Measurements from ENCODE around the gene SV2B. TPM values are rescaled to one million over a fixed set of nuclear protein-coding genes. Genes with fewer than 3 reads are reported as not detected.

Gene SV2B
- total RNA-seq, 1 experiment from 2014 or later: 3.9 TPM

DNA sequence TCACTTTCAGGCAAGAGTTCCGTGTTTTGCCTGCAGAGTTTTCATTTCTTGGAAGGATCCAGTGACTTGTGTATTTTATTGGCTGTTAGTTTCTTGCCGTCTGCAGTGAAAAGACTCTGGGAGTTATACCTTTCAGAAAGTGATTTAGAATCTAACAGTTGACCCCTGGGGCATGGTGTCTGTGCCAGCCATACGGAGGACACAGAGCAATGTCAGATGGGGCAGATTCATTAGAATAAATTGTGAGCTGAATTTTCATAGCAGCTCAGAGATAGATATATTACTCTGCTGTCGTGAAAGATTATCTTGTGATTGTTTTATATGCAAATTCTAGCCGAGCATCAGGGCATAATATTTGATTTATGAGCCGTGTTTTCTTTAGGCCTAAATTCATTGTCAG lies 131.6 kb downstream of the SV2B start:
- no peaks in the 10 kb centered on the region for H3K9me3 ChIP-seq (ENCODE audit: low read depth, low read length, poor library complexity, severe bottlenecking)
- H3K4me1 ChIP-seq (ENCODE audit: insufficient read depth, low read length, poor library complexity, severe bottlenecking): no peaks in the 10 kb centered on the region
- TF ChIP-seq, protein P1, sequence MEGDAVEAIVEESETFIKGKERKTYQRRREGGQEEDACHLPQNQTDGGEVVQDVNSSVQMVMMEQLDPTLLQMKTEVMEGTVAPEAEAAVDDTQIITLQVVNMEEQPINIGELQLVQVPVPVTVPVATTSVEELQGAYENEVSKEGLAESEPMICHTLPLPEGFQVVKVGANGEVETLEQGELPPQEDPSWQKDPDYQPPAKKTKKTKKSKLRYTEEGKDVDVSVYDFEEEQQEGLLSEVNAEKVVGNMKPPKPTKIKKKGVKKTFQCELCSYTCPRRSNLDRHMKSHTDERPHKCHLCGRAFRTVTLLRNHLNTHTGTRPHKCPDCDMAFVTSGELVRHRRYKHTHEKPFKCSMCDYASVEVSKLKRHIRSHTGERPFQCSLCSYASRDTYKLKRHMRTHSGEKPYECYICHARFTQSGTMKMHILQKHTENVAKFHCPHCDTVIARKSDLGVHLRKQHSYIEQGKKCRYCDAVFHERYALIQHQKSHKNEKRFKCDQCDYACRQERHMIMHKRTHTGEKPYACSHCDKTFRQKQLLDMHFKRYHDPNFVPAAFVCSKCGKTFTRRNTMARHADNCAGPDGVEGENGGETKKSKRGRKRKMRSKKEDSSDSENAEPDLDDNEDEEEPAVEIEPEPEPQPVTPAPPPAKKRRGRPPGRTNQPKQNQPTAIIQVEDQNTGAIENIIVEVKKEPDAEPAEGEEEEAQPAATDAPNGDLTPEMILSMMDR (conservative IDR thresholded peaks at IDR 0.05; ENCODE audit: low read depth, low read length): no peak
- TF ChIP-seq EZH2 (IDR thresholded peaks at IDR 0.05; ENCODE audit: borderline replicate concordance, low read depth, low read length, poor library complexity, severe bottlenecking): no peak
- no TSS peak for BruUV-seq (replicated peaks)
- H3K4me3 ChIP-seq (ENCODE audit: low read depth, low read length, poor library complexity, severe bottlenecking): no peak overlapping the region
- no peaks in the 10 kb centered on the region for H3K36me3 ChIP-seq (ENCODE audit: insufficient read depth, low read length, poor library complexity, severe bottlenecking)
- no peak for DNase-seq (ENCODE audit: low spot score)
- ChIA-PET CTCF (no interaction called here), POLR2A (ENCODE audit: low non-redundant PET) (no interaction called here)
- intact Hi-C loops (cut with micrococcal nuclease; ENCODE audit: unreplicated experiment): no loop called here
- no peaks in the 10 kb centered on the region for H3K27me3 ChIP-seq (replicated peaks; ENCODE audit: insufficient read depth, low read depth, low read length, poor library complexity)
- no peak overlapping the region for H3K27ac ChIP-seq (ENCODE audit: low read depth, low read length, poor library complexity, severe bottlenecking)

DNA sequence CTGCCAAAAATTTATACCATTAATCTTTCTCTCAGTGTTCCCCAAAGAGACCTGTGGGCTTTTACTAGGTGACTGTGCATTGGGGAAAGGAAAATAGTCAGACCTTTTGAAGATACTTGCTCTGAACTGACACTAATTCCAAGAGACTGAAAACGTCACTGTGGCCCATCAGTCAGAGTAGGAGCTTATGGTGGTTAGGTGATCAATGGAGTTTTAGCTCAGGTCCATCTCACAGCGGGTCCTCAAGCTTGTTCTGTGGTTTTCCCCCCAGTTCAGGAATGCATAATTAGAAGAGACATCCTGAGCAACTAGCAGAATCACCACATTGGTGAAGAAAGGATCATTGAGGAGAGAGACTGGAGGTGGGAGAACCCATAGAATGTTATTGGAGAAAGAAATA lies 134.7 kb downstream of the SV2B start:
- intact Hi-C loops (cut with micrococcal nuclease; ENCODE audit: unreplicated experiment): no loop called here
- Histone ChIP-seq H3K4me3 (ENCODE audit: low read depth, low read length, poor library complexity, severe bottlenecking) (no peak overlapping the region), H3K27ac (ENCODE audit: low read depth, low read length, poor library complexity, severe bottlenecking) (no peak overlapping the region), H3K9me3 (ENCODE audit: low read depth, low read length, poor library complexity, severe bottlenecking) (no peaks in the 10 kb centered on the region), H3K4me1 (ENCODE audit: insufficient read depth, low read length, poor library complexity, severe bottlenecking) (no peaks in the 10 kb centered on the region), H3K27me3 (replicated peaks; ENCODE audit: insufficient read depth, low read depth, low read length, poor library complexity) (no peaks in the 10 kb centered on the region), H3K36me3 (ENCODE audit: insufficient read depth, low read length, poor library complexity, severe bottlenecking) (no peaks in the 10 kb centered on the region)
- CTCF ChIA-PET: no interaction called here
- no peak for DNase-seq (ENCODE audit: low spot score)
- no peak for TF ChIP-seq EZH2 (IDR thresholded peaks at IDR 0.05; ENCODE audit: borderline replicate concordance, low read depth, low read length, poor library complexity, severe bottlenecking)
- TF ChIP-seq, protein P1 (conservative IDR thresholded peaks at IDR 0.05; ENCODE audit: low read depth, low read length): no peak
- BruUV-seq (replicated peaks): no TSS peak
- POLR2A ChIA-PET (ENCODE audit: low non-redundant PET): no interaction called here

DNA sequence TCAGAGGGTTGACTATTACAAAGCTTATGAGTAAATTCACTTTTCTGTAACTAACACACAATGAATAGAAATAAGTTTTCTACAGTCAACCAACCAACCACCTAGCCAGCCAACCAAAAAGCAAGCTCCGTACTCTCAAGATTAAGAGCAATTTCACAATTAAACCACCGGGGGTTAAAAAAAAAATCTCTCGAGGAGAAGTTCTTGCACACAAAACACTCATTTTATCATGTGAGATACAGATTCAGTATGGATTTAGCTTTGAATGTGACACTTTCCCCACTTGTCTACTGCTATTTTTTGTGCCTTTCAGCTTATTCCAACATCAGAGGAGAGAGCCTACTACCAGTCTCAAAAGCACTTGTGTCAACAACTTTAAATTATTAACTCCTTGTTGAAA lies 135.3 kb downstream of the SV2B start:
- no peak overlapping the region for H3K4me3 ChIP-seq (ENCODE audit: low read depth, low read length, poor library complexity, severe bottlenecking)
- DNase-seq (ENCODE audit: low spot score): no peak
- H3K9me3 ChIP-seq (ENCODE audit: low read depth, low read length, poor library complexity, severe bottlenecking): no peaks in the 10 kb centered on the region
- ChIA-PET POLR2A (ENCODE audit: low non-redundant PET) (no interaction called here), CTCF (no interaction called here)
- TF ChIP-seq, protein P1 (conservative IDR thresholded peaks at IDR 0.05; ENCODE audit: low read depth, low read length): no peak
- TF ChIP-seq EZH2 (IDR thresholded peaks at IDR 0.05; ENCODE audit: borderline replicate concordance, low read depth, low read length, poor library complexity, severe bottlenecking): no peak
- no peak overlapping the region for H3K27ac ChIP-seq (ENCODE audit: low read depth, low read length, poor library complexity, severe bottlenecking)
- H3K4me1 ChIP-seq (ENCODE audit: insufficient read depth, low read length, poor library complexity, severe bottlenecking): no peaks in the 10 kb centered on the region
- H3K36me3 ChIP-seq (ENCODE audit: insufficient read depth, low read length, poor library complexity, severe bottlenecking): no peaks in the 10 kb centered on the region
- H3K27me3 ChIP-seq (replicated peaks; ENCODE audit: insufficient read depth, low read depth, low read length, poor library complexity): peaks cover 4% of the 10 kb centered on the region
- intact Hi-C loops (cut with micrococcal nuclease; ENCODE audit: unreplicated experiment): no loop called here
- no TSS peak for BruUV-seq (replicated peaks)

All from A673 (cell line).